ENCODE results near the gene MYT1. TPM values are rescaled to one million over a fixed set of nuclear protein-coding genes. Genes with fewer than 3 reads are reported as not detected.

MYT1 gene
- total and polyA plus RNA-seq, 9 of the 15 experiments (the other 6 are each of a cell fraction or from before 2014, with no cell fraction given) = 0.02 to 0.12 (median 0.06) TPM; not detected in 4

- no peak for TF ChIP-seq JUN (IDR thresholded peaks at IDR 0.05; ENCODE audit: borderline replicate concordance, low read depth, low read length)
- no peak for TF ChIP-seq JUN (CRISPR knock-in tag; IDR thresholded peaks at IDR 0.05; ENCODE audit: borderline replicate concordance)
- peak; percentile 90 for TF ChIP-seq EGR1 (conservative IDR thresholded peaks at IDR 0.05)
- peak; percentile 98 to 100; a peak in 3 of 4 replicates for TF ChIP-seq RCOR1 (IDR thresholded peaks at IDR 0.05; ENCODE audit: borderline replicate concordance in 1 of 2, low read depth in 2 of 2, low read length in 2 of 2)
- peak; percentile 69 for TF ChIP-seq MTA3 (IDR thresholded peaks at IDR 0.05; ENCODE audit: borderline replicate concordance)
- no peak for TF ChIP-seq E2F8 (IDR thresholded peaks at IDR 0.05; ENCODE audit: low read depth, partially characterized antibody)
- 0 out of 2 replicates have a peak, but pooled peaks have one; percentile 58 for TF ChIP-seq NBN (IDR thresholded peaks at IDR 0.05; ENCODE audit: low read depth)
- peak; percentile 73; the same call in 1 of the 2 replicates for TF ChIP-seq KAT7 (CRISPR knock-in tag; IDR thresholded peaks at IDR 0.05; ENCODE audit: borderline replicate concordance)
- peak; percentile 72 for TF ChIP-seq MTA1 (IDR thresholded peaks at IDR 0.05; ENCODE audit: borderline replicate concordance)
- no peak for TF ChIP-seq PREB (CRISPR knock-in tag; IDR thresholded peaks at IDR 0.05)
- no peak for TF ChIP-seq ID3 (CRISPR knock-in tag; IDR thresholded peaks at IDR 0.05)
- TF ChIP-seq ID3 (tag; IDR thresholded peaks at IDR 0.05) = peak; percentile 95
- TF ChIP-seq SMARCA4 (IDR thresholded peaks at IDR 0.05) = peak; percentile 92
- no peak for TF ChIP-seq ZNF318 (IDR thresholded peaks at IDR 0.05; ENCODE audit: borderline replicate concordance in 1 of 2, low read depth in 1 of 2)
- no peak for TF ChIP-seq COPS2 (conservative IDR thresholded peaks at IDR 0.05)
Observed at GRCh38 chr20:64220891-64221527, 56.8 kb downstream of the MYT1 start (continued).
